ENCODE data around the gene PTGIS.

DNA sequence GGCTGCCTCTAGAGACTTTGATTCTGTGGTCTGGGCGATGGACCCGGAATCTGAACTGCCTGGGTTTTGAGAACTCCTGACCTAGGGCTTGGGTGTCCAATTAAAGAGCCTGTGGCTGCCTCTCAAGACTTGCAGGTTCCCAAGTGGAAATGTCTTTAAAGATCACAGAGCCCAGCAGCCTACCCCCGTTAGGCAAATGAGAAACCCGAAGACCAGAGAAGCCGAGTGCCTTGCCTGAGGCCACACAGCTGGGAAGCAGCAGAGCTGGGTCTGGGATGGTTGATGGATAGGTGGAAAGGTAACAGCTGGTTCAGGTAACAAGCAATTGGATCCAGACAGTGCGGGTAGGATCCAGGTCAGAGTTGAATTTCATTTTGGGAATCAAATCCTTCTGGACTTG, 111.3 kb downstream of the PTGIS start:
- TF ChIP-seq MYC (IDR thresholded peaks at IDR 0.05; ENCODE audit: low read depth, low read length) (no peak), POLR2A (IDR thresholded peaks at IDR 0.05; ENCODE audit: low read depth, low read length) (no peak), POLR2AphosphoS5 (IDR thresholded peaks at IDR 0.05; ENCODE audit: insufficient read depth, low read depth, low read length) (no peak), EZH2 (IDR thresholded peaks at IDR 0.05; ENCODE audit: borderline replicate concordance, low read depth, low read length, severe bottlenecking) (no peak), JUN (IDR thresholded peaks at IDR 0.05; ENCODE audit: borderline replicate concordance, insufficient read depth, insufficient read length, low read depth) (no peak), GATA2 (IDR thresholded peaks at IDR 0.05; ENCODE audit: insufficient read depth, insufficient read length, low read depth, low read length) (no peak)
- TF ChIP-seq, protein P1, sequence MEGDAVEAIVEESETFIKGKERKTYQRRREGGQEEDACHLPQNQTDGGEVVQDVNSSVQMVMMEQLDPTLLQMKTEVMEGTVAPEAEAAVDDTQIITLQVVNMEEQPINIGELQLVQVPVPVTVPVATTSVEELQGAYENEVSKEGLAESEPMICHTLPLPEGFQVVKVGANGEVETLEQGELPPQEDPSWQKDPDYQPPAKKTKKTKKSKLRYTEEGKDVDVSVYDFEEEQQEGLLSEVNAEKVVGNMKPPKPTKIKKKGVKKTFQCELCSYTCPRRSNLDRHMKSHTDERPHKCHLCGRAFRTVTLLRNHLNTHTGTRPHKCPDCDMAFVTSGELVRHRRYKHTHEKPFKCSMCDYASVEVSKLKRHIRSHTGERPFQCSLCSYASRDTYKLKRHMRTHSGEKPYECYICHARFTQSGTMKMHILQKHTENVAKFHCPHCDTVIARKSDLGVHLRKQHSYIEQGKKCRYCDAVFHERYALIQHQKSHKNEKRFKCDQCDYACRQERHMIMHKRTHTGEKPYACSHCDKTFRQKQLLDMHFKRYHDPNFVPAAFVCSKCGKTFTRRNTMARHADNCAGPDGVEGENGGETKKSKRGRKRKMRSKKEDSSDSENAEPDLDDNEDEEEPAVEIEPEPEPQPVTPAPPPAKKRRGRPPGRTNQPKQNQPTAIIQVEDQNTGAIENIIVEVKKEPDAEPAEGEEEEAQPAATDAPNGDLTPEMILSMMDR (IDR thresholded peaks at IDR 0.05; ENCODE audit: extremely low read depth in 1 of 2, insufficient read depth in 1 of 2, low read depth in 1 of 2, low read length in 2 of 2), result no peak
- TF ChIP-seq, protein P2, sequence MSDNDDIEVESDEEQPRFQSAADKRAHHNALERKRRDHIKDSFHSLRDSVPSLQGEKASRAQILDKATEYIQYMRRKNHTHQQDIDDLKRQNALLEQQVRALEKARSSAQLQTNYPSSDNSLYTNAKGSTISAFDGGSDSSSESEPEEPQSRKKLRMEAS (IDR thresholded peaks at IDR 0.05; ENCODE audit: insufficient read depth, insufficient read length), result no peak
